Psoas muscle (tissue), 8 donors: ENCODE data around the gene GPR107. TPM values are rescaled to one million over a fixed set of nuclear protein-coding genes. Genes with fewer than 3 reads are reported as not detected.

Source experiments
- ATAC-seq, 4 donors: fragments of 200-7000 bp; cut with Tn5 transposase; one replicate each; pipeline ENCODE4 v1.9.1; 2020; ENCODE audit warnings: moderate library complexity in 3 of 4, mild to moderate bottlenecking in 2 of 4
- DNase-seq, 2 donors: peaks; one replicate each; pipeline ENCODE4 v3.0.0-alpha.2; 2020
- H3K27ac ChIP-seq: fragments of 200-600 bp; one replicate; pipeline ENCODE4 v1.8.0; 2022
- H3K27me3 ChIP-seq, 3 donors: fragments of 200-600 bp in 1 of 3; one replicate each; pipeline versions ENCODE4 v1.6.1 to v1.8.0; 2013 to 2022; ENCODE audit warnings: low read length in 2 of 3, mild to moderate bottlenecking in 2 of 3, moderate library complexity in 1 of 3; ENCODE audit not compliant: insufficient read depth in 3 of 3
- H3K36me3 ChIP-seq, 2 donors: fragments of 200-600 bp in 1 of 2; one replicate each; pipeline versions ENCODE4 v1.6.1 to v1.8.0; 2013 to 2022; ENCODE audit warnings: low read depth in 1 of 2, mild to moderate bottlenecking in 1 of 2, moderate library complexity in 1 of 2; ENCODE audit not compliant: insufficient read depth in 1 of 2
- H3K4me1 ChIP-seq: fragments of 200-600 bp; one replicate; pipeline ENCODE4 v1.8.0; 2022
- H3K4me3 ChIP-seq: fragments of 200-600 bp; one replicate; pipeline ENCODE4 v1.8.0; 2022; ENCODE audit warnings: mild to moderate bottlenecking
- H3K9me3 ChIP-seq: fragments of 200-600 bp; one replicate; pipeline ENCODE4 v1.8.0; 2022
- WGBS, 3 donors: extraction: QIAGEN DNeasy Blood & Tissue Kit; methylation state at CpG; one replicate each; pipeline versions ENCODE4 v1.1.6 to v1.1.7; 2013; 5-methylcytosine and 5-hydroxymethylcytosine counted together
- intact Hi-C, 2 donors: fragments of 100-400 bp; cut with DNase I; formaldehyde crosslinking; loops; one replicate each; pipeline versions ENCODE4 v1.11.0 to v1.14.2; 2022
- polyA plus RNA-seq, 3 donors: library from polyadenylated mRNA; stranded (reverse); fragments of 200-250 nt; gene quantifications; one replicate each; pipeline ENCODE4 v1.2.3, GENCODE V29; 2013
- total RNA-seq, 4 donors: library from RNA; stranded (reverse); fragmentation: NEBNext Ultra II Directional in 2 of 4; extraction: Animal tissue kit (Norgen Biotek cat#: 25700) in 2 of 4; gene quantifications; one replicate each; pipeline versions ENCODE4 v1.2.1 to v1.2.4, GENCODE V29; 2021 to 2023
- TF ChIP-seq, protein P1 (sequence below): fragments of 200-600 bp; IDR thresholded peaks from one replicate; pipeline ENCODE4 v1.8.0; 2022; ENCODE audit warnings: antibody characterized with exemption
- donor health status: healthy with polysubstance abuse.
- donor health status: DM: no; HTN: no; CAD: no; lungs with moderate emphysema.
- donor health status: Bipolar disorder and iron deficiency.
- donor health status: healthy.
- donor health status: DM: yes; HTN: yes; CAD: no.
- donor health status: DM: no; HTN: no; CAD: no.
- donor health status: DM: no; HTN: no; CAD: no.
- donor health status: DM: yes; HTN: yes; CAD: no.

GPR107 gene
- total and polyA plus RNA-seq, 7 donors: 8.9 to 28.1 (median 19.9) TPM

GRCh38 chr9:130167927-130168326, 114.2 kb downstream of the GPR107 start:
- TF ChIP-seq, protein P1, sequence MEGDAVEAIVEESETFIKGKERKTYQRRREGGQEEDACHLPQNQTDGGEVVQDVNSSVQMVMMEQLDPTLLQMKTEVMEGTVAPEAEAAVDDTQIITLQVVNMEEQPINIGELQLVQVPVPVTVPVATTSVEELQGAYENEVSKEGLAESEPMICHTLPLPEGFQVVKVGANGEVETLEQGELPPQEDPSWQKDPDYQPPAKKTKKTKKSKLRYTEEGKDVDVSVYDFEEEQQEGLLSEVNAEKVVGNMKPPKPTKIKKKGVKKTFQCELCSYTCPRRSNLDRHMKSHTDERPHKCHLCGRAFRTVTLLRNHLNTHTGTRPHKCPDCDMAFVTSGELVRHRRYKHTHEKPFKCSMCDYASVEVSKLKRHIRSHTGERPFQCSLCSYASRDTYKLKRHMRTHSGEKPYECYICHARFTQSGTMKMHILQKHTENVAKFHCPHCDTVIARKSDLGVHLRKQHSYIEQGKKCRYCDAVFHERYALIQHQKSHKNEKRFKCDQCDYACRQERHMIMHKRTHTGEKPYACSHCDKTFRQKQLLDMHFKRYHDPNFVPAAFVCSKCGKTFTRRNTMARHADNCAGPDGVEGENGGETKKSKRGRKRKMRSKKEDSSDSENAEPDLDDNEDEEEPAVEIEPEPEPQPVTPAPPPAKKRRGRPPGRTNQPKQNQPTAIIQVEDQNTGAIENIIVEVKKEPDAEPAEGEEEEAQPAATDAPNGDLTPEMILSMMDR: no peak
- intact Hi-C loops: no loop called here
- no peaks in the 10 kb centered on the region for H3K4me1 ChIP-seq
- no peak for DNase-seq
- no peak for ATAC-seq
- no peak overlapping the region for H3K4me3 ChIP-seq
- 76 to 80% (median 79%) methylated on average over 6 of the region's 6 CpGs for WGBS, 3 donors
- H3K27me3 ChIP-seq: peaks cover 0 to under 1% (median under 1%) of the 10 kb centered on the region in 3 donors
- H3K9me3 ChIP-seq: no peaks in the 10 kb centered on the region
- H3K36me3 ChIP-seq: no peaks in the 10 kb centered on the region
- no peak overlapping the region for H3K27ac ChIP-seq

- H3K27me3 ChIP-seq: peaks cover 0 to 14% (median 12%) of the 10 kb centered on the region in 3 donors
- peaks cover 5% of the 10 kb centered on the region for H3K4me1 ChIP-seq
- peak in 3 of 4 donors; percentile 14 to 41 (median 20) for ATAC-seq
- intact Hi-C loops: no loop called here
- H3K36me3 ChIP-seq: no peaks in the 10 kb centered on the region
- H3K4me3 ChIP-seq: peak overlapping the region; percentile 51
- H3K27ac ChIP-seq: no peak overlapping the region
- DNase-seq: no peak
- 29 to 32% (median 29%) methylated on average over 38 to 45 of the region's 45 CpGs for WGBS, 3 donors
- TF ChIP-seq, protein P1: no peak
- no peaks in the 10 kb centered on the region for H3K9me3 ChIP-seq
Observed at GRCh38 chr9:130171226-130172148, 117.8 kb downstream of the GPR107 start.

- 0 to 1% (median 0%) methylated on average over 20 to 99 of the region's 101 CpGs for WGBS, 3 donors
- TF ChIP-seq, protein P1: no peak
- DNase-seq (peak; percentile 78 to 83), ATAC-seq (peak; percentile 76 to 92 (median 85))
- Histone ChIP-seq H3K4me1 (peaks cover 5% of the 10 kb centered on the region), H3K36me3 (no peaks in the 10 kb centered on the region), H3K4me3 (peak within 1 kb of the TSS; percentile 64), H3K27ac (no peak within 1 kb of the TSS), H3K9me3 (no peaks in the 10 kb centered on the region), H3K27me3 (peaks cover 0 to 14% (median 12%) of the 10 kb centered on the region in 3 donors)
- intact Hi-C loops: no loop called here
Observed at GRCh38 chr9:130172161-130172857, 118.6 kb downstream of the GPR107 start, which contains the start of gene NCS1. NCS1 (plus strand) TSS chr9:130172404; CDS start chr9:130172664, 260 bp downstream.

- DNase-seq: peak in 1 of 2 donors; percentile 44
Observed at GRCh38 chr9:130172858-130173665, 119.4 kb downstream of the GPR107 start.

More at GRCh38 chr9:130172858-130173665, 119.4 kb downstream of the GPR107 start:
- peaks cover 0 to 14% (median 12%) of the 10 kb centered on the region in 3 donors for H3K27me3 ChIP-seq
- ATAC-seq: peak in 2 of 4 donors; percentile 14 to 15
- peaks cover 5% of the 10 kb centered on the region for H3K4me1 ChIP-seq
- intact Hi-C loops: no loop called here
- H3K4me3 ChIP-seq: peak overlapping the region; percentile 64
- H3K27ac ChIP-seq: no peak overlapping the region
- 4 to 7% (median 5%) methylated on average over 21 to 56 of the region's 57 CpGs for WGBS, 3 donors
- TF ChIP-seq, protein P1: no peak
- no peaks in the 10 kb centered on the region for H3K9me3 ChIP-seq
- no peaks in the 10 kb centered on the region for H3K36me3 ChIP-seq
